GM10847 (cell line): ENCODE measurements around the gene ATOH7.

Source experiments
- POLR2A ChIP-seq: IDR thresholded peaks from 2 replicates; pipeline ENCODE4 v1.6.1; 2011; ENCODE audit not compliant: insufficient read length; ENCODE audit errors: extremely low read depth

The ATOH7 gene

GRCh38 chr10:68202960-68203353, 29.0 kb downstream of the ATOH7 start:
- TF ChIP-seq POLR2A = no peak

GRCh38 chr10:68196701-68197100, 35.2 kb downstream of the ATOH7 start:
- TF ChIP-seq POLR2A = no peak

GRCh38 chr10:68194290-68194689, 37.6 kb downstream of the ATOH7 start:
- TF ChIP-seq POLR2A = no peak

GRCh38 chr10:68192113-68192512, 39.8 kb downstream of the ATOH7 start:
- no peak for TF ChIP-seq POLR2A

- TF ChIP-seq POLR2A = no peak
Measured at GRCh38 chr10:68188835-68189234, 43.1 kb downstream of the ATOH7 start.

- no peak for TF ChIP-seq POLR2A
Measured at GRCh38 chr10:68185085-68185484, 46.8 kb downstream of the ATOH7 start.

GRCh38 chr10:68184546-68184945, 47.4 kb downstream of the ATOH7 start:
- TF ChIP-seq POLR2A = no peak
